Keratinocyte (primary cell): ENCODE measurements around the gene STEAP1. TPM values are rescaled to one million over a fixed set of nuclear protein-coding genes. Genes with fewer than 3 reads are reported as not detected.

Experiments
- DNase-seq: peaks from one replicate; pipeline ENCODE4 v3.0.0-alpha.2; 2011; ENCODE audit warnings: low read depth, missing footprints, low spot score
- FAIRE-seq: peaks from 2 replicates; lab custom pipeline; 2011; peaks lifted over from hg19 to GRCh38; lab: Jason Lieb, UNC
- H2AFZ ChIP-seq: 2 replicates; pipeline ENCODE4 v1.6.0; 2012; ENCODE audit warnings: low read length, control low read depth, inconsistent platforms; ENCODE audit not compliant: control insufficient read depth
- H3K27ac ChIP-seq: 2 replicates; pipeline ENCODE4 v1.5.1; 2011; ENCODE audit warnings: low read length; ENCODE audit not compliant: control insufficient read depth, insufficient read depth
- H3K27me3 ChIP-seq: 3 replicates; pipeline ENCODE4 v1.6.0; 2011; ENCODE audit warnings: low read length; ENCODE audit not compliant: control insufficient read depth, insufficient read depth; ENCODE audit errors: extremely low read depth
- H3K36me3 ChIP-seq, 2 experiments: 2 replicates in 1 of 2; 3 replicates in 1 of 2; pipeline ENCODE4 v1.5.1; 2011; ENCODE audit warnings: low read length in 2 of 2, mild to moderate bottlenecking in 1 of 2; ENCODE audit not compliant: control insufficient read depth in 2 of 2, insufficient read depth in 2 of 2; ENCODE audit errors: extremely low read depth in 1 of 2
- H3K4me1 ChIP-seq: 3 replicates; pipeline ENCODE4 v1.5.1; 2011; ENCODE audit warnings: low read length; ENCODE audit not compliant: control insufficient read depth, insufficient read depth; ENCODE audit errors: extremely low read depth
- H3K4me2 ChIP-seq: 3 replicates; pipeline ENCODE4 v1.6.0; 2011; ENCODE audit warnings: low read depth, low read length; ENCODE audit not compliant: control insufficient read depth, insufficient read depth; ENCODE audit errors: extremely low read depth
- H3K4me3 ChIP-seq, 3 experiments: fragments of 200-600 bp in 1 of 3; sonication (generic) in 1 of 3; 2 replicates in 2 of 3; 3 replicates in 1 of 3; pipeline ENCODE4 v1.5.1; 2011 to 2016; ENCODE audit warnings: low read length in 3 of 3, mild to moderate bottlenecking in 3 of 3, control low read depth in 2 of 3, inconsistent platforms in 1 of 3, low read depth in 1 of 3, mixed read lengths in 1 of 3, mixed run types in 1 of 3, moderate library complexity in 1 of 3; ENCODE audit not compliant: control insufficient read depth in 2 of 3, insufficient read depth in 2 of 3; ENCODE audit errors: extremely low read depth in 1 of 3
- H3K79me2 ChIP-seq: 2 replicates; pipeline ENCODE4 v1.6.0; 2012; ENCODE audit warnings: low read length; ENCODE audit not compliant: control insufficient read depth, insufficient read depth
- H3K9ac ChIP-seq: 3 replicates; pipeline ENCODE4 v1.6.0; 2011; ENCODE audit warnings: low read length; ENCODE audit not compliant: control insufficient read depth, insufficient read depth; ENCODE audit errors: extremely low read depth
- H3K9me1 ChIP-seq: 3 replicates; pipeline ENCODE4 v1.6.0; 2011; ENCODE audit warnings: low read length; ENCODE audit not compliant: control insufficient read depth, insufficient read depth; ENCODE audit errors: extremely low read depth
- H3K9me3 ChIP-seq: 2 replicates; pipeline ENCODE4 v1.5.1; 2012; ENCODE audit warnings: low read depth, low read length; ENCODE audit not compliant: control insufficient read depth
- H4K20me1 ChIP-seq: 3 replicates; pipeline ENCODE4 v1.6.0; 2011; ENCODE audit warnings: low read length; ENCODE audit not compliant: control insufficient read depth, insufficient read depth; ENCODE audit errors: extremely low read depth
- EZH2 ChIP-seq: IDR thresholded peaks from one replicate; pipeline ENCODE4 v1.6.1; 2012; ENCODE audit warnings: inconsistent platforms, mild to moderate bottlenecking, low read length, moderate library complexity
- dilution Hi-C: fragments of 300-500 bp; cut with MboI; formaldehyde crosslinking; loops from one replicate; pipeline ENCODE4 v1.7.0; 2020; ENCODE audit warnings: low sequenced_read_pairs; ENCODE audit not compliant: extremely low pct_ligation_motif_present
- polyA plus RNA-seq, 5 experiments: library from polyadenylated mRNA; depleted of rRNA in 3 of 5; stranded (reverse) in 3 of 5; stranded (forward) in 1 of 5; unstranded in 1 of 5; fragments of >200 nt; gene quantifications; 1 replicate in 1 of 5; 2 replicates in 3 of 5; 3 replicates in 1 of 5; pipeline versions ENCODE4 v1.2.1 to v1.2.3, GENCODE V29; 2011 to 2012; ENCODE audit warnings: missing spikeins in 2 of 5, low read depth in 1 of 5, low replicate concordance in 1 of 5
- TF ChIP-seq, protein P1 (sequence below), 3 experiments: IDR thresholded peaks in 1 of 3; conservative IDR thresholded peaks in 1 of 3; optimal IDR thresholded peaks in 1 of 3; 2 replicates in 2 of 3; 3 replicates in 1 of 3; pipeline versions ENCODE3 to v1.5.1; 2011; ENCODE audit warnings: low read length in 3 of 3, mild to moderate bottlenecking in 3 of 3, moderate library complexity in 2 of 3, control low read depth in 1 of 3, inconsistent platforms in 1 of 3; ENCODE audit not compliant: insufficient read depth in 2 of 3; ENCODE audit errors: extremely low read depth in 1 of 3

Gene STEAP1
- polyA plus RNA-seq, 1 donor (not counting 4 experiments of a cell fraction or from before 2014, with no cell fraction given), result 19.0 TPM

DNA sequence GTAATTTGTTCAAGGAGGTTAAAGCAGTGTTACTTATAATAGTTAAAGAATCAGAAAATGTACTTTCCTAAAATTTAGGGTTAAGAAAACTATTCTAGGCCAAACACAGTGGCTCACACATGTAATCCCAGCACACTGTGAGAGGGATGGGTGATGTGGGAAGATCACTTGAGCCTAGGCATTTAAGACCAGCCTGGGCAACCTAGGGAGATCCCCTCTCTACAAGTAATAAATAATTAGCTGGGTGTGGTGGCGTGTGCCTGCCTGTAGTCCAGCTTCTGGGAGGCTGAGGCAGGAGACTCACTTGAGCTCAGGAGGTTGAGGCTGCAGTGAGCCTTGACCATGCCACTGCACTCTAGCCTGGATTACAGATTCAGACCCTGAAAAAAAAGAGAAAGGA is 53.7 kb downstream of the STEAP1 start:
- no peak overlapping the region for H3K27ac ChIP-seq
- no peaks in the 10 kb centered on the region for H4K20me1 ChIP-seq
- no peak overlapping the region for H3K4me3 ChIP-seq
- no peak for TF ChIP-seq EZH2
- TF ChIP-seq, protein P1, sequence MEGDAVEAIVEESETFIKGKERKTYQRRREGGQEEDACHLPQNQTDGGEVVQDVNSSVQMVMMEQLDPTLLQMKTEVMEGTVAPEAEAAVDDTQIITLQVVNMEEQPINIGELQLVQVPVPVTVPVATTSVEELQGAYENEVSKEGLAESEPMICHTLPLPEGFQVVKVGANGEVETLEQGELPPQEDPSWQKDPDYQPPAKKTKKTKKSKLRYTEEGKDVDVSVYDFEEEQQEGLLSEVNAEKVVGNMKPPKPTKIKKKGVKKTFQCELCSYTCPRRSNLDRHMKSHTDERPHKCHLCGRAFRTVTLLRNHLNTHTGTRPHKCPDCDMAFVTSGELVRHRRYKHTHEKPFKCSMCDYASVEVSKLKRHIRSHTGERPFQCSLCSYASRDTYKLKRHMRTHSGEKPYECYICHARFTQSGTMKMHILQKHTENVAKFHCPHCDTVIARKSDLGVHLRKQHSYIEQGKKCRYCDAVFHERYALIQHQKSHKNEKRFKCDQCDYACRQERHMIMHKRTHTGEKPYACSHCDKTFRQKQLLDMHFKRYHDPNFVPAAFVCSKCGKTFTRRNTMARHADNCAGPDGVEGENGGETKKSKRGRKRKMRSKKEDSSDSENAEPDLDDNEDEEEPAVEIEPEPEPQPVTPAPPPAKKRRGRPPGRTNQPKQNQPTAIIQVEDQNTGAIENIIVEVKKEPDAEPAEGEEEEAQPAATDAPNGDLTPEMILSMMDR (optimal IDR thresholded peaks at IDR 0.05 in 1 of 3, IDR thresholded peaks at IDR 0.05 in 1 of 3, conservative IDR thresholded peaks at IDR 0.05 in 1 of 3; ENCODE audit: extremely low read depth in 1 of 3, insufficient read depth in 2 of 3, low read length in 3 of 3), result no peak
- no peaks in the 10 kb centered on the region for H3K36me3 ChIP-seq
- H3K4me2 ChIP-seq, result no peak overlapping the region
- dilution Hi-C loops, result no loop called here
- H2AFZ ChIP-seq, result no peak overlapping the region
- DNase-seq, result no peak
- no peak for FAIRE-seq
- H3K9me3 ChIP-seq, result no peaks in the 10 kb centered on the region
- peaks cover 11% of the 10 kb centered on the region for H3K4me1 ChIP-seq
- no peaks in the 10 kb centered on the region for H3K9me1 ChIP-seq
- no peaks in the 10 kb centered on the region for H3K27me3 ChIP-seq
- H3K9ac ChIP-seq, result no peak overlapping the region
- H3K79me2 ChIP-seq, result no peaks in the 10 kb centered on the region

DNA sequence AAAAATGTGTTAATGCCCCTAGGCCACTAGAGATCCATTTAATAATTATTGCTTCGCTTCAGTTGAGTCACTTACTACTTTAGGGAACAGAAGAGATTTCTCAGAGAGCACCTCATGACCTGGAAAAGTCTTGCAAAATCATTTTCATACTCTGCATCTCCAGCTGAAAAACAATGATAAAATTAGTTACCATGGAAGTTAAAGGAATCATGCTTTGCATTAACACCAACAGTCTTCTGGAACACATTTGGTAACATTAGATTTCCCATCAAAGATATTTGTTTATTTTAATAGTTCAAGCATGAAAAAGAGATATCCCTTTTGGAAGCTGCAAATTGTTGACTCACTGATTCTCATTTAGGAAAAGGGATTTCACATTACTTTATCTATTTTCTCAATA is 55.5 kb downstream of the STEAP1 start:
- Histone ChIP-seq H3K4me1 (peaks cover 11% of the 10 kb centered on the region), H3K9me1 (no peaks in the 10 kb centered on the region), H3K9me3 (no peaks in the 10 kb centered on the region), H3K36me3 (no peaks in the 10 kb centered on the region), H3K4me2 (no peak overlapping the region), H3K27me3 (no peaks in the 10 kb centered on the region), H3K4me3 (no peak overlapping the region), H3K27ac (no peak overlapping the region), H2AFZ (no peak overlapping the region), H3K79me2 (no peaks in the 10 kb centered on the region), H4K20me1 (no peaks in the 10 kb centered on the region), H3K9ac (no peak overlapping the region)
- DNase-seq, result no peak
- no peak for TF ChIP-seq EZH2
- TF ChIP-seq, protein P1 (optimal IDR thresholded peaks at IDR 0.05 in 1 of 3, IDR thresholded peaks at IDR 0.05 in 1 of 3, conservative IDR thresholded peaks at IDR 0.05 in 1 of 3; ENCODE audit: extremely low read depth in 1 of 3, insufficient read depth in 2 of 3, low read length in 3 of 3), result no peak
- FAIRE-seq, result no peak
- dilution Hi-C loops, result no loop called here
